Measurements from ENCODE around the gene TMEM125. TPM values are rescaled to one million over a fixed set of nuclear protein-coding genes. Genes with fewer than 3 reads are reported as not detected.

Gene TMEM125
- total RNA-seq, 1 donor from 2014 or later = not detected

GRCh38 chr1:43318831-43319230 is 49.0 kb downstream of the TMEM125 start:
- ATAC-seq (no peak), DNase-seq (no peak)
- intact Hi-C loops (cut with micrococcal nuclease) = no loop called here

GRCh38 chr1:43319288-43319687 is 49.5 kb downstream of the TMEM125 start:
- intact Hi-C loops (cut with micrococcal nuclease) = no loop called here
- ATAC-seq (no peak), DNase-seq (no peak)

GRCh38 chr1:43319766-43320165 is 50.0 kb downstream of the TMEM125 start:
- ATAC-seq (no peak), DNase-seq (no peak)
- intact Hi-C loops (cut with micrococcal nuclease) = no loop called here

- no peak for ATAC-seq
- DNase-seq = no peak
- intact Hi-C loops (cut with micrococcal nuclease) = no loop called here
These were observed 51.6 kb downstream of the TMEM125 start for GRCh38 chr1:43321331-43321891.

- intact Hi-C loops (cut with micrococcal nuclease) = no loop called here
- DNase-seq = no peak
- ATAC-seq = no peak
These were observed 52.7 kb downstream of the TMEM125 start for GRCh38 chr1:43322506-43322905.

Other genes starting within 250 kb of the TMEM125 start
- gene EBNA1BP2, start 97.7 kb upstream of the TMEM125 start, total RNA-seq = 28.8 TPM
- gene CFAP57, start 97.7 kb upstream of the TMEM125 start, total RNA-seq = not detected
- not detected for gene C1orf210, start 15.6 kb downstream of the TMEM125 start, total RNA-seq
- 21.9 TPM for gene TIE1, start 31.0 kb downstream of the TMEM125 start, total RNA-seq
- 0.40 TPM for gene MPL, start 67.8 kb downstream of the TMEM125 start, total RNA-seq
- gene CDC20, start 89.0 kb downstream of the TMEM125 start, total RNA-seq = 1.3 TPM
- gene ELOVL1, start 98.0 kb downstream of the TMEM125 start, total RNA-seq = 30.2 TPM
- gene MED8, start 119.8 kb downstream of the TMEM125 start, total RNA-seq = 16.0 TPM
- 27.0 TPM for gene SZT2, start 119.9 kb downstream of the TMEM125 start, total RNA-seq
- gene HYI, start 183.9 kb downstream of the TMEM125 start, total RNA-seq = 23.4 TPM